ENCODE data around the gene PCYT1A. TPM values are rescaled to one million over a fixed set of nuclear protein-coding genes. Genes with fewer than 3 reads are reported as not detected.

The PCYT1A gene
- total RNA-seq, 1 experiment from 2014 or later, result 52.2 TPM

DNA sequence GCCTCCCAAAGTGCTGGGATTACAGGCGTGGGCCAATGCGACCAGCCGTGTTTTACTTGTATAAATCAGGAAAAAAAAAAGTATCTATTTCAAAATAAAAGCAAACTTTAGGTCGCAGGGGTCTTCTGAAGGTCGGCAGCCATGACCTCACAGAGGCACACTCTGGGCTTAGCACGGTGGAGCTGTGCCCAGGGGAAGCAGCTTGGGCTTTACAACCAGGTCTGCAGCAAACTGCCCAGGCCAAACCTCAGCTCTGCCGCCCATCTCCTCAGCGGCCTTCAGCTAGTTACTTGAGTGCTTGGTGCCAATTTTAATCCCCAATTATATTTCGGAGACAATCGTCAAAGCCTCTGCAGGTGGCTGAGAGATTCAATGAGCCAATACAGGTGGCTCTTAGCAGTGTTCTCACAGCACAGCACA, 106.4 kb downstream of the PCYT1A start:
- no peaks in the 10 kb centered on the region for H3K27me3 ChIP-seq (replicated peaks; ENCODE audit: control insufficient read depth, insufficient read depth, low read length)
- H3K4me1 ChIP-seq, result peaks cover 4% of the 10 kb centered on the region; the same call in 1 of the 2 replicates
- TF ChIP-seq, protein P1, sequence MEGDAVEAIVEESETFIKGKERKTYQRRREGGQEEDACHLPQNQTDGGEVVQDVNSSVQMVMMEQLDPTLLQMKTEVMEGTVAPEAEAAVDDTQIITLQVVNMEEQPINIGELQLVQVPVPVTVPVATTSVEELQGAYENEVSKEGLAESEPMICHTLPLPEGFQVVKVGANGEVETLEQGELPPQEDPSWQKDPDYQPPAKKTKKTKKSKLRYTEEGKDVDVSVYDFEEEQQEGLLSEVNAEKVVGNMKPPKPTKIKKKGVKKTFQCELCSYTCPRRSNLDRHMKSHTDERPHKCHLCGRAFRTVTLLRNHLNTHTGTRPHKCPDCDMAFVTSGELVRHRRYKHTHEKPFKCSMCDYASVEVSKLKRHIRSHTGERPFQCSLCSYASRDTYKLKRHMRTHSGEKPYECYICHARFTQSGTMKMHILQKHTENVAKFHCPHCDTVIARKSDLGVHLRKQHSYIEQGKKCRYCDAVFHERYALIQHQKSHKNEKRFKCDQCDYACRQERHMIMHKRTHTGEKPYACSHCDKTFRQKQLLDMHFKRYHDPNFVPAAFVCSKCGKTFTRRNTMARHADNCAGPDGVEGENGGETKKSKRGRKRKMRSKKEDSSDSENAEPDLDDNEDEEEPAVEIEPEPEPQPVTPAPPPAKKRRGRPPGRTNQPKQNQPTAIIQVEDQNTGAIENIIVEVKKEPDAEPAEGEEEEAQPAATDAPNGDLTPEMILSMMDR (IDR thresholded peaks at IDR 0.05; ENCODE audit: insufficient read depth in 1 of 2, low read depth in 1 of 2, low read length in 1 of 2, severe bottlenecking in 1 of 2, unreplicated experiment in 1 of 2), result no peak
- H3K27me3 Mint-ChIP-seq (ENCODE audit: insufficient read depth, unreplicated experiment), result no peaks in the 10 kb centered on the region
- ChIA-PET CTCF (no interaction called here), POLR2A (no interaction called here)
- intact Hi-C loops (cut with micrococcal nuclease; ENCODE audit: unreplicated experiment), result no loop called here
- H3K4me3 Mint-ChIP-seq (ENCODE audit: unreplicated experiment), result no peak overlapping the region
- H3K4me3 ChIP-seq (ENCODE audit: low read depth, low read length), result no peak overlapping the region
- DNase-seq, result no peak
- no TSS peak for BruUV-seq (replicated peaks)
- no peaks in the 10 kb centered on the region for H3K9me3 ChIP-seq
- no peaks in the 10 kb centered on the region for H3K4me1 Mint-ChIP-seq (ENCODE audit: low read depth, unreplicated experiment)
- H3K9me3 Mint-ChIP-seq (ENCODE audit: unreplicated experiment), result no peaks in the 10 kb centered on the region
- no peaks in the 10 kb centered on the region for H3K36me3 Mint-ChIP-seq (ENCODE audit: insufficient read depth, unreplicated experiment)
- H3K27ac Mint-ChIP-seq (ENCODE audit: unreplicated experiment), result no peak overlapping the region
- no peaks in the 10 kb centered on the region for H3K36me3 ChIP-seq (ENCODE audit: control insufficient read depth, insufficient read depth, low read length)

DNA sequence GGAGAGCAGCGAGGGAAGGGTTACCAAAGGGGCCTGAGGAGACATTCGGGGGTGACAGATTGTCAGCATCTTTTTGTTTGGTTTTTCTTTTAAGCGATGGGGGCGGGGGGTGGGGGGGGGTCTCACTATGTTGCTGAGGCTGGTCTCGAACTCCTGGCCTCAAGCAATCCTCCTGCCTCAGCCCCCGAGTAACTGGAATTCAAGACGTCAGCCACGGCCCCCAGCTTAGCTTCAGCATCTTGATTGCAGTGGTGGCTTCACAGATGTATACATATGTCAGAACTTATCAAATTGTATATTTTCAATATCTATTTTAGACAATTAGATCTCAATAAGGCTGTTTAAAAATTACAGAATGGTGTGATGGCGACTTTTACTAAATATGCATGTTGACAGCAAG, 107.2 kb downstream of the PCYT1A start:
- no peaks in the 10 kb centered on the region for H3K36me3 ChIP-seq (ENCODE audit: control insufficient read depth, insufficient read depth, low read length)
- Mint-ChIP-seq H3K4me1 (ENCODE audit: low read depth, unreplicated experiment) (no peaks in the 10 kb centered on the region), H3K9me3 (ENCODE audit: unreplicated experiment) (no peaks in the 10 kb centered on the region), H3K36me3 (ENCODE audit: insufficient read depth, unreplicated experiment) (no peaks in the 10 kb centered on the region), H3K4me3 (ENCODE audit: unreplicated experiment) (no peak overlapping the region), H3K27me3 (ENCODE audit: insufficient read depth, unreplicated experiment) (no peaks in the 10 kb centered on the region), H3K27ac (ENCODE audit: unreplicated experiment) (no peak overlapping the region)
- no TSS peak for BruUV-seq (replicated peaks)
- ChIA-PET POLR2A (no interaction called here), CTCF (no interaction called here)
- TF ChIP-seq, protein P1 (IDR thresholded peaks at IDR 0.05; ENCODE audit: insufficient read depth in 1 of 2, low read depth in 1 of 2, low read length in 1 of 2, severe bottlenecking in 1 of 2, unreplicated experiment in 1 of 2), result no peak
- no peaks in the 10 kb centered on the region for H3K27me3 ChIP-seq (replicated peaks; ENCODE audit: control insufficient read depth, insufficient read depth, low read length)
- H3K4me1 ChIP-seq, result peaks cover 4% of the 10 kb centered on the region; the same call in 1 of the 2 replicates
- H3K9me3 ChIP-seq, result no peaks in the 10 kb centered on the region
- H3K4me3 ChIP-seq (ENCODE audit: low read depth, low read length), result no peak overlapping the region
- DNase-seq, result no peak
- intact Hi-C loops (cut with micrococcal nuclease; ENCODE audit: unreplicated experiment), result no loop called here

Other genes starting within 250 kb of the PCYT1A start
- gene TFRC, start 205.6 kb downstream of the PCYT1A start, total RNA-seq (2022), result 267 and 293 TPM in 2 replicates
- gene ZDHHC19, start 76.3 kb downstream of the PCYT1A start, total RNA-seq (2022), result not detected in 2 replicates
- not detected in 2 replicates for gene SLC51A, start 71.2 kb downstream of the PCYT1A start, total RNA-seq (2022)
- gene DYNLT2B, start 30.5 kb upstream of the PCYT1A start, total RNA-seq (2022), result 10.8 and 12.1 TPM in 2 replicates
- not detected in 2 replicates for gene TM4SF19, start 50.7 kb upstream of the PCYT1A start, total RNA-seq (2022)
- gene UBXN7, start 144.7 kb upstream of the PCYT1A start, total RNA-seq (2022), result 59.9 and 62.7 TPM in 2 replicates
- 18.5 and 18.9 TPM in 2 replicates for gene RNF168, start 216.0 kb upstream of the PCYT1A start, total RNA-seq (2022)
- not detected in 2 replicates for gene SMCO1, start 227.6 kb upstream of the PCYT1A start, total RNA-seq (2022)

All from Caco-2 (cell line).